BJ (cell line): ENCODE data around the gene LRFN2. TPM values are rescaled to one million over a fixed set of nuclear protein-coding genes. Genes with fewer than 3 reads are reported as not detected.

ENCODE experiments used
- CTCF ChIA-PET: fragments of 350-600 bp; formaldehyde crosslinking; extraction: SDS; loops from one replicate; lab custom pipeline; 2021; ENCODE audit warnings: antibody characterized with exemption, inconsistent platforms; lab: Yijun Ruan, JAX
- POLR2A ChIA-PET: fragments of 300-600 bp; sonication (Branson Sonifier 250); formaldehyde crosslinking; extraction: SDS; loops from one replicate; lab custom pipeline; 2021; ENCODE audit warnings: antibody characterized with exemption; lab: Charles Lee
- DNase-seq: peaks from one replicate; pipeline ENCODE4 v3.0.0-alpha.2; 2011; ENCODE audit warnings: low read depth
- H3K27me3 ChIP-seq: 2 replicates; pipeline ENCODE4 v1.6.0; 2011; ENCODE audit warnings: low read length; ENCODE audit not compliant: control insufficient read depth, insufficient read depth
- H3K36me3 ChIP-seq: 2 replicates; pipeline ENCODE4 v1.5.1; 2011; ENCODE audit warnings: low read length; ENCODE audit not compliant: control insufficient read depth, insufficient read depth
- H3K4me3 ChIP-seq: 2 replicates; pipeline ENCODE4 v1.5.1; 2011; ENCODE audit warnings: low read depth, mild to moderate bottlenecking, control low read depth, low read length
- CTCF ChIP-seq: IDR thresholded peaks from 2 replicates; pipeline ENCODE4 v1.5.1; 2011; ENCODE audit warnings: low read depth, mild to moderate bottlenecking, control low read depth, inconsistent platforms, low read length, moderate library complexity; ENCODE audit not compliant: insufficient read depth
- polyA plus RNA-seq: library from polyadenylated mRNA; depleted of rRNA; stranded (reverse); fragments of >200 nt; gene quantifications from 2 replicates; pipeline ENCODE4 v1.2.3, GENCODE V29; 2011

Gene LRFN2
- polyA plus RNA-seq, 1 experiment = not detected

- H3K36me3 ChIP-seq = no peaks in the 10 kb centered on the region
- H3K4me3 ChIP-seq = no peak overlapping the region
- TF ChIP-seq CTCF = no peak
- no peak for DNase-seq
- ChIA-PET POLR2A (no interaction called here), CTCF (no interaction called here)
- H3K27me3 ChIP-seq = no peaks in the 10 kb centered on the region
Measured at GRCh38 chr6:40629463-40629862, 42.3 kb upstream of the LRFN2 start.

GRCh38 chr6:40627316-40627715 is 40.2 kb upstream of the LRFN2 start:
- Histone ChIP-seq H3K27me3 (no peaks in the 10 kb centered on the region), H3K4me3 (no peak overlapping the region), H3K36me3 (no peaks in the 10 kb centered on the region)
- ChIA-PET CTCF (interaction anchor here (0.8 kb wide), 1 partner anchor 14 kb away, joined by 3 read pairs; no protein-coding TSS in a partner anchor), POLR2A (no interaction called here)
- TF ChIP-seq CTCF = no peak
- no peak for DNase-seq

- Histone ChIP-seq H3K4me3 (no peak overlapping the region), H3K27me3 (no peaks in the 10 kb centered on the region), H3K36me3 (no peaks in the 10 kb centered on the region)
- CTCF ChIA-PET = interaction anchor here (0.8 to 1.1 kb wide), 2 partner anchors 14 to 117 kb away, joined by 3 read pairs; no protein-coding TSS in a partner anchor
- DNase-seq = no peak
- no peak for TF ChIP-seq CTCF
- POLR2A ChIA-PET = no interaction called here
Measured at GRCh38 chr6:40626886-40627285, 39.7 kb upstream of the LRFN2 start.

GRCh38 chr6:40623932-40624331 is 36.8 kb upstream of the LRFN2 start:
- ChIA-PET POLR2A (no interaction called here), CTCF (no interaction called here)
- Histone ChIP-seq H3K27me3 (no peaks in the 10 kb centered on the region), H3K36me3 (no peaks in the 10 kb centered on the region), H3K4me3 (no peak overlapping the region)
- no peak for DNase-seq
- no peak for TF ChIP-seq CTCF

- Histone ChIP-seq H3K4me3 (no peak overlapping the region), H3K27me3 (no peaks in the 10 kb centered on the region), H3K36me3 (no peaks in the 10 kb centered on the region)
- TF ChIP-seq CTCF = no peak
- ChIA-PET CTCF (interaction anchor here (0.7 kb wide), 1 partner anchor 125 kb away, joined by 6 read pairs; no protein-coding TSS in a partner anchor), POLR2A (no interaction called here)
- no peak for DNase-seq
Measured at GRCh38 chr6:40623178-40623577, 36.0 kb upstream of the LRFN2 start.
